ENCODE results near the gene IKBKE.
A peak's percentile ranks its signal among the peaks of the same experiment; 100 is the strongest.

The IKBKE gene

DNA sequence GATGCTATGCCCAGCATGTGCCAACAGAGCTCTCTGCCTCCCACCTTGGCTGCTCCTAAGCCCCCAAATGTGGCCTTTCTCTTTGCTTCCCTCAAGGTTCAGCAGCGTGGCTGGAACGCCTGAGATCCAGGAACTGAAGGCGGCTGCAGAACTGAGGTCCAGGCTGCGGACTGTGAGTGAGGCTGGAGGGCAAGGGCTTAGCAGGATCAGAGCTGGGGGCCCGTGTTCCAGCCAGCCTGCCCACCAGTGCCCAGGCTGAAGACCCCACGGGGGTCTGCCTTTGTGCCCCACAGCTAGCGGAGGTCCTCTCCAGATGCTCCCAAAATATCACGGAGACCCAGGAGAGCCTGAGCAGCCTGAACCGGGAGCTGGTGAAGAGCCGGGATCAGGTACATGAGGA, 14.6 kb downstream of the IKBKE start:
- WGBS, 2 experiments (ENCODE audit: insufficient coverage in 2 of 2): 98% methylated on average over 7 to 10 of the region's 10 CpGs
- peaks cover 28% of the 10 kb centered on the region for H3K36me3 ChIP-seq (ENCODE audit: control insufficient read depth, insufficient read depth, low read length)
- H3K4me3 ChIP-seq (ENCODE audit: extremely low read depth, insufficient read depth, low read length, poor library complexity, severe bottlenecking): no peak overlapping the region
- H3K27ac ChIP-seq (ENCODE audit: low read depth, low read length, severe bottlenecking): no peak overlapping the region
- H3K4me1 ChIP-seq (ENCODE audit: control insufficient read depth, insufficient read depth, low read length, poor library complexity, severe bottlenecking): peaks cover 7% of the 10 kb centered on the region
- H3K9me3 ChIP-seq (ENCODE audit: control insufficient read depth, low read length): no peaks in the 10 kb centered on the region

DNA sequence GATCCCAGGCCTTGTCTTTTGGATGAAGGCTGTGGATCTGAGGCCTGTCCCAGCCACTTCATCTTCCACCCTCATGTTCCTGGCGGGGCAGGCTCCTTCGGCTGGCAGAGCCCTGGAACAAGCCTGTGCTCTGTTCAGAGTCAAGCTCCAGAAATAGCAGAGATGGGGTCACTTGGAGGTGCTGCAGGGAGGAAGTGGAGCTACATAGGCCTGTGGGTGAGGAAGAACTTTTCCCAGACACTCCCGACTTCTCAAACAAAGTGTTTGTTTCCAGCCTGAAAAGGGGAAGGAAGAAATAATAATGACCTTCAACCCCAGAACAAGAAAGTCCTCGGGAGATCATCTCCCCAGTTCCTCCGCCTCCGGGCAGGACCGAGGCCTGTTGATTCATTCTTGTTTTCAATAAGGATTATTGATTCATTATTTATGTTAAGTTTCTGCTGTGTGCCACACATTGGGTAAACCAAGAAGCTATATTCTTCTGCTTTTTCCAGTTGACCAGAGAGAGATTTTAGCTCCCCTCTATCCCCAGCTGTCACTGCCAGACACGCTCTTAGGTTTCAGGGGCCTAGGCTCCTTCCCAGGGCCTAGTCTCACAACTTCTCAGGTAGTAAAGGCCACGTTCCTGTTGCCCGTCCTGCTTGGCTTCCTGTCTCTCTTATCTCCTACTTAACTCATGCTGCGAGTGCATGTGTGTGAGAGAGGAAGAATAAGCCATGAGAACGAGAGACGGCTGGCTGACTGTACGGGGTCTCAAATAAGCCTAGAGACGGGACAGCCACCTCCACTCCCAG, 16.9 kb downstream of the IKBKE start:
- no peak overlapping the region for H3K4me3 ChIP-seq (ENCODE audit: extremely low read depth, insufficient read depth, low read length, poor library complexity, severe bottlenecking)
- H3K27ac ChIP-seq (ENCODE audit: low read depth, low read length, severe bottlenecking): peak overlapping the region; percentile 5
- peaks cover 7% of the 10 kb centered on the region for H3K4me1 ChIP-seq (ENCODE audit: control insufficient read depth, insufficient read depth, low read length, poor library complexity, severe bottlenecking)
- peaks cover 34% of the 10 kb centered on the region for H3K36me3 ChIP-seq (ENCODE audit: control insufficient read depth, insufficient read depth, low read length)
- 81 to 83% methylated on average over 4 to 6 of the region's 15 CpGs for WGBS, 2 experiments (ENCODE audit: insufficient coverage in 2 of 2)
- no peaks in the 10 kb centered on the region for H3K9me3 ChIP-seq (ENCODE audit: control insufficient read depth, low read length)

DNA sequence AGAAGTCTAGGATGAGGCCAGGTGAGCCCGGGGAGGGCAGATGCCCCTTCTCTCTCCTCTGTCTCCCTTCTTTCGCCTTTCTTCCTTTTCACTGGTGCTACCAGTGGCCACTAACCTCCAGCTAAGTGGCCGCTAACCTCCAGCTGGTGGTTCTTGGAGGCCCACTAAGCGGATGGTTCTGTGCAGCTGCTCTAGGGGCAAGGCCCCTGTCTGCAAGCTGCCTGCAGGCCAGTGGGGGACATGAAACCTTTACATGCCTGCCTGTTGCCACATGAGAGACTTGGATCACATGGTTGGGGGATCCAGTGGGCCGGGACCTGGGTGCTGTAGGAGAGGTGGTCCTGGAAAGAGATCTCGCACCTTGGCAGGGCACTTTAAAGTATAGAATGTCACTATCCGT, 17.7 kb downstream of the IKBKE start:
- 85 to 86% methylated on average over 7 of the region's 7 CpGs for WGBS, 2 experiments (ENCODE audit: insufficient coverage in 2 of 2)
- no peak overlapping the region for H3K27ac ChIP-seq (ENCODE audit: low read depth, low read length, severe bottlenecking)
- peaks cover 36% of the 10 kb centered on the region for H3K36me3 ChIP-seq (ENCODE audit: control insufficient read depth, insufficient read depth, low read length)
- no peak overlapping the region for H3K4me3 ChIP-seq (ENCODE audit: extremely low read depth, insufficient read depth, low read length, poor library complexity, severe bottlenecking)
- H3K4me1 ChIP-seq (ENCODE audit: control insufficient read depth, insufficient read depth, low read length, poor library complexity, severe bottlenecking): peaks cover 7% of the 10 kb centered on the region
- H3K9me3 ChIP-seq (ENCODE audit: control insufficient read depth, low read length): no peaks in the 10 kb centered on the region

DNA sequence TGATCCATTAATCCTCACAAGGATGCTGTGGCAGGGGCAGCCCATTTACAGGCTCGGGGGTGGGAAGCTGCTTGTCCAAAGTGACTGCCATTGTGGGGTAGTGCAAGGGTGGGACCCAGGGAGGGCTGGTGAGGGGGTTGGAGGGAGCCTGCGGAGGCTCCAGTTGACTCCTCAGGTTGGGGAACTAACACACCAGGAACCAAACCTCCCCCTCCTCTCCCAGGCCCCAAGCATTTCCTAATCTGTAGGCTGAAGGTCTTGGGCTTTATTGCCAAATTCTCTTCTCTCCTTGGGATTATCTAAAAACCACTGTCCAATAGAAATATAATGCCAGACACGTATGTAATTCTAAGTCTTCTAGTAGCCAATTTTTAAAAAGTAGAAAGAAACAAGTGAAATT, 18.2 kb downstream of the IKBKE start:
- Histone ChIP-seq H3K4me3 (ENCODE audit: extremely low read depth, insufficient read depth, low read length, poor library complexity, severe bottlenecking) (no peak overlapping the region), H3K4me1 (ENCODE audit: control insufficient read depth, insufficient read depth, low read length, poor library complexity, severe bottlenecking) (peaks cover 7% of the 10 kb centered on the region), H3K9me3 (ENCODE audit: control insufficient read depth, low read length) (no peaks in the 10 kb centered on the region), H3K36me3 (ENCODE audit: control insufficient read depth, insufficient read depth, low read length) (peaks cover 36% of the 10 kb centered on the region), H3K27ac (ENCODE audit: low read depth, low read length, severe bottlenecking) (no peak overlapping the region)
- no CpG with 5 or more reads among the region's 3 CpGs for WGBS, 2 experiments (ENCODE audit: insufficient coverage in 2 of 2)

DNA sequence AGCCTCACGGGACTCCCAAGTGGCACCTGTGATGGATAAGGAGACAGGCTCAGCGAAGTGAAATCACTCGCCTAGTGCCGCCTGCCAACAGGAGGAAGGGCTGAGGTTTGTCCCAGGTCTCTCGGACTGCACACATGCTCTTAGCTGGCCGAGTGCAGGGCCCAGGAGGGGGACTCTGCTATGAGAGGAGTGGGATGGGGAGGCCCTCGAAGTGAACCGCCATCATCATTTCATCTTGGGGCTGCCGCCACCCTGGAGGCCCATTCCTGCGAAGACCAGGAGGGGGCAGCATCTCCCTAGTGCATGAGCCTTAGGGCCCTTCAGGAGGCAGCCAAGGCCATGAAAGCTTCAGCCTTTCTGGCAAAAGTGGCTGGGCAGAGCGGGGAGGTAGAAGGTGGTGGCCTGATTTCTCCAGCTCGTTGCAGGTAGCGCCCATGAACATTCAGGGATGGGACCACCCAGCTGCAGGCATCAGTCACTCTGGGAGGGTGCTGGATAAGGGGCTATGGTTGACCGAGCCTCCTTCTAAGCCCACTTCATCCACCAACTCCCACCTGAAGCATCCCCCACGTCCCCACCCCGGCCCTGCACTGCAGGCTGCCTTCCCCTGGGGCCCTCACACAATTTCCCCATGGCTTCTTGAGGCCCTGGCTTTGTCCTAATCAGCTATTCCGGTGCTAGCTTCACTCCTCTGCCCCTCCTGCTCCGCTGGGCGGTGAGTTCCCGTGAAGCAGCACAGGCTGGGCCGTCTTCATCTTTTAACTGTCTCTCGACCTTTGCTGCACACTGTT, 19.9 kb downstream of the IKBKE start:
- 69 to 74% methylated on average over 18 to 19 of the region's 22 CpGs for WGBS, 2 experiments (ENCODE audit: insufficient coverage in 2 of 2)

DNA sequence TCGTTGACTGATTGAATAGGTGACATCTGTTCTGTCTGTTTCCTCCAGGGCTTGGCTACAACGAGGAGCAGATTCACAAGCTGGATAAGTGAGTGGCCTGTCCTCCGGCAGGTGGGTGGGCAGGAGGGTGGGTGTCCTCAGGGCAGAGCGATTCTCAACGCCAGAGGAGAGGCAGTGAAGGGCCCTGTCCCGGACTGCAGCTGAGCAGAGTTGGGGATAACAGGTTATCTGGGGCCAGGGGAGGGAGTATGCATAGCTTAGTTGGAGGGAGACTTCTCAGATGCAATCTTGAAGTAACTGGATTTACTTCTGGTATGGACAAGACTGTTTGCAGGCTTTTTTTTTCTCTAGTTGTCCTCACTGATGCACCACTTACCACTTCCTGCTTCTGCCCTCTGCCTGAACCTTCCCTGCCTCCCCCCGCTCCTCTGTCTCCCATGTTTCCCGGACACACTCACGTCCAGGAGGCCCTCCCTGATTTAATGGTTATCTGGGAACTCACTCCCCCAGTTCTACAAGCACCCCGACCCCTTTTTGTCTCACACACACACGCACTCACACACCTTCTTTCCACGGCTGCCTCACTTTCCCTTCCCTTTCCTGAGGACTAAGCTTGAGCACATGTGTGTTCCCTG, 20.6 kb downstream of the IKBKE start:
- H3K4me1 ChIP-seq (ENCODE audit: control insufficient read depth, insufficient read depth, low read length, poor library complexity, severe bottlenecking): peaks cover 7% of the 10 kb centered on the region
- no peaks in the 10 kb centered on the region for H3K9me3 ChIP-seq (ENCODE audit: control insufficient read depth, low read length)
- H3K4me3 ChIP-seq (ENCODE audit: extremely low read depth, insufficient read depth, low read length, poor library complexity, severe bottlenecking): no peak overlapping the region
- H3K36me3 ChIP-seq (ENCODE audit: control insufficient read depth, insufficient read depth, low read length): peaks cover 31% of the 10 kb centered on the region
- H3K27ac ChIP-seq (ENCODE audit: low read depth, low read length, severe bottlenecking): no peak overlapping the region
- 89 to 95% methylated on average over 10 to 11 of the region's 12 CpGs for WGBS, 2 experiments (ENCODE audit: insufficient coverage in 2 of 2)

More for the DNA sequence above, 19.9 kb downstream of the IKBKE start:
- no peak overlapping the region for H3K27ac ChIP-seq (ENCODE audit: low read depth, low read length, severe bottlenecking)
- H3K4me1 ChIP-seq (ENCODE audit: control insufficient read depth, insufficient read depth, low read length, poor library complexity, severe bottlenecking): peaks cover 7% of the 10 kb centered on the region
- no peak overlapping the region for H3K4me3 ChIP-seq (ENCODE audit: extremely low read depth, insufficient read depth, low read length, poor library complexity, severe bottlenecking)
- H3K36me3 ChIP-seq (ENCODE audit: control insufficient read depth, insufficient read depth, low read length): peaks cover 36% of the 10 kb centered on the region
- no peaks in the 10 kb centered on the region for H3K9me3 ChIP-seq (ENCODE audit: control insufficient read depth, low read length)

DNA sequence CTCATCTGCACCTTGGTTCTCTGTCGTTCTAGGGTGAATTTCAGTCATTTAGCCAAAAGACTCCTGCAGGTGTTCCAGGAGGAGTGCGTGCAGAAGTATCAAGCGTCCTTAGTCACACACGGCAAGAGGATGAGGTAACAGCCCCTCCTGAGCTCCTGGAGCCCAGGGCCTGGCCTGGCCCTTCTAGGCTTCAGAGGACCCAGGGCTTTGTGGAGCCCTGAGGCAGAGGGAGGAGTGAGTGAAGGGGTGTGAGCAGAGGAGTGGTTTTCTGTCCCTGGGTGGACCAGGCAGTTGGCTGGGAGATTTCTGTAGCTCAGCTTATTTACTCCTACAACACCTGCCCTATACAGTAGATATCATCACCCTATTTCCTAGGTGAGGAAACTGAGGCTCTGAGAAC, 21.3 kb downstream of the IKBKE start:
- peaks cover 7% of the 10 kb centered on the region for H3K4me1 ChIP-seq (ENCODE audit: control insufficient read depth, insufficient read depth, low read length, poor library complexity, severe bottlenecking)
- WGBS, 2 experiments (ENCODE audit: insufficient coverage in 2 of 2): 92 to 94% methylated on average over 4 of the region's 4 CpGs
- no peak overlapping the region for H3K4me3 ChIP-seq (ENCODE audit: extremely low read depth, insufficient read depth, low read length, poor library complexity, severe bottlenecking)

DNA sequence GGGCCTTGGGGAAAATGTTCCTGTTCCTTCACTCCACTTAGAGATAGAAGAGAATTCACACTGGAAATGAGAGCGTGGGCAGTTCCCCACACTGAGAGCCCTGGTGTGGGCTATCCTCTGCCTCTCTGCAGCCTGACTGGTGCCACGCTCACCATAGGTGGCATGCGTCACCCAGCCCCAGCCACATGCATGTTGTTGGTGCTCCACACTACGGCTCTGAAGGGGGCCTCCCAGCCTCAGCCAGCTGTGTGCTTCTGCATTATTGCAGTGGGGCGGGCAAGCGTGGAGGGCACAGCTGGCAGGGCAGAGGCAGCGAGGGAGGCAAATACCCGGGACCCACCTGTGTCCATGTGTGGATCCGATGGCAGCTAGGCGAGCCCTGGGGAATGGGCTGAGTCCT, 22.3 kb downstream of the IKBKE start:
- H3K36me3 ChIP-seq (ENCODE audit: control insufficient read depth, insufficient read depth, low read length): peaks cover 34% of the 10 kb centered on the region
- no peaks in the 10 kb centered on the region for H3K4me1 ChIP-seq (ENCODE audit: control insufficient read depth, insufficient read depth, low read length, poor library complexity, severe bottlenecking)
- H3K4me3 ChIP-seq (ENCODE audit: extremely low read depth, insufficient read depth, low read length, poor library complexity, severe bottlenecking): no peak overlapping the region
- H3K9me3 ChIP-seq (ENCODE audit: control insufficient read depth, low read length): no peaks in the 10 kb centered on the region
- no peak overlapping the region for H3K27ac ChIP-seq (ENCODE audit: low read depth, low read length, severe bottlenecking)
- 92 to 95% methylated on average over 9 to 10 of the region's 10 CpGs for WGBS, 2 experiments (ENCODE audit: insufficient coverage in 2 of 2)

More for the DNA sequence above, 21.3 kb downstream of the IKBKE start:
- peaks cover 31% of the 10 kb centered on the region for H3K36me3 ChIP-seq (ENCODE audit: control insufficient read depth, insufficient read depth, low read length)
- H3K9me3 ChIP-seq (ENCODE audit: control insufficient read depth, low read length): no peaks in the 10 kb centered on the region
- no peak overlapping the region for H3K27ac ChIP-seq (ENCODE audit: low read depth, low read length, severe bottlenecking)

DNA sequence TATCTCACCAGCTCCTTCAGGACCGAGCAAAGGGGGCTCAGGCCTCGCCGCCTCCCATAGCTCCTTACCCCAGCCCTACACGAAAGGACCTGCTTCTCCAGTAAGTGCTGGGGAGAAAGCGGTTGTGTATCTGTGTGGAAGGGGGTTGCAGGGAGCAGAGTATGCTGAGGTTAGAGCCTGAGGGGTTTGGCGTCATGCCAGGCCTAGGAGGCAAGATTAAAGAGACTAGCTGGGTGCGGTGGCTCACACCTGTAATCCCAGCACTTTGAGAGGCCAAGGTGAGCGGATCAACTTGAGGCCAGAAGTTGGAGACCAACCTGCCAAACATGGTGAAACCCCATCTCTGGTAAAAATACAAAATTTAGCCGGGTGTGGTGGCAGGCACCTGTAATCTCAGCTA, 23.0 kb downstream of the IKBKE start:
- no peaks in the 10 kb centered on the region for H3K4me1 ChIP-seq (ENCODE audit: control insufficient read depth, insufficient read depth, low read length, poor library complexity, severe bottlenecking)
- no peak overlapping the region for H3K4me3 ChIP-seq (ENCODE audit: extremely low read depth, insufficient read depth, low read length, poor library complexity, severe bottlenecking)
- WGBS, 2 experiments (ENCODE audit: insufficient coverage in 2 of 2): 82 to 86% methylated on average over 5 to 8 of the region's 9 CpGs
- no peaks in the 10 kb centered on the region for H3K9me3 ChIP-seq (ENCODE audit: control insufficient read depth, low read length)
- H3K27ac ChIP-seq (ENCODE audit: low read depth, low read length, severe bottlenecking): no peak overlapping the region
- H3K36me3 ChIP-seq (ENCODE audit: control insufficient read depth, insufficient read depth, low read length): peaks cover 31% of the 10 kb centered on the region

DNA sequence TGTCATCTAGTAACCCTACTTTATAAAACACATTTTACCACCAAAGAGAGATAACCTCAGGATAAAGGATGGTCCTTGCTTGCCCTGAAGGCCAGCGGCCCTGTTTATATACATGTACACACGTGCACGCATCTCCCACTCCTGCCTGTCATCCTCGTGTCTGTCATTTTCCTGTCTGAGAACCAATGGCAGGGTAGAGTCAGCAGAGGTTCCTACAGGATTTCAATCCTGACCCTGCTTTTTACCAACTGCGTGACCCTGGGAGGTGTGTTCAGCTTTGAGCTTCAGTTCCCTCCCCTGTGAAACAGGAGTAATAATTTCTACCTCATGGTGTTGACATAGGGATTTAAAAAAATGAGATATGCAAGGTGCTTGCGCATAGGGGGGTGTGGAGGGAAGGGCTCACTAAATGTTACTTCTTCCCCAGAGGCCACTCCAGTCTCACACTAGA, 24.8 kb downstream of the IKBKE start:
- Histone ChIP-seq H3K27ac (ENCODE audit: low read depth, low read length, severe bottlenecking) (no peak overlapping the region), H3K9me3 (ENCODE audit: control insufficient read depth, low read length) (no peaks in the 10 kb centered on the region), H3K4me1 (ENCODE audit: control insufficient read depth, insufficient read depth, low read length, poor library complexity, severe bottlenecking) (no peaks in the 10 kb centered on the region), H3K36me3 (ENCODE audit: control insufficient read depth, insufficient read depth, low read length) (peaks cover 31% of the 10 kb centered on the region), H3K4me3 (ENCODE audit: extremely low read depth, insufficient read depth, low read length, poor library complexity, severe bottlenecking) (no peak overlapping the region)
- 96 to 100% methylated on average over 4 to 5 of the region's 6 CpGs for WGBS, 2 experiments (ENCODE audit: insufficient coverage in 2 of 2)
